Testis (tissue), 3 donors: ENCODE data around the gene MEIS2. TPM values are rescaled to one million over a fixed set of nuclear protein-coding genes. Genes with fewer than 3 reads are reported as not detected.

Source experiments
- DNase-seq: peaks from one replicate; pipeline ENCODE4 v3.0.0-alpha.2; 2019
- H3K27ac ChIP-seq, 2 donors: fragments of 200-600 bp; sonication (generic); one replicate each; pipeline ENCODE4 v1.5.1; 2019
- H3K27me3 ChIP-seq: fragments of 200-600 bp; sonication (generic); one replicate; pipeline ENCODE4 v1.5.1; 2019
- H3K36me3 ChIP-seq: fragments of 200-600 bp; sonication (generic); one replicate; pipeline ENCODE4 v1.5.1; 2017; ENCODE audit warnings: low read depth; ENCODE audit errors: missing control alignments
- H3K4me1 ChIP-seq: fragments of 200-600 bp; sonication (generic); one replicate; pipeline ENCODE4 v1.5.1; 2019
- H3K4me3 ChIP-seq, 2 donors: fragments of 200-600 bp; sonication (generic); one replicate each; pipeline ENCODE4 v1.5.1; 2017 to 2019
- H3K9me3 ChIP-seq: fragments of 200-600 bp; sonication (generic); one replicate; pipeline ENCODE4 v1.5.1; 2017
- POLR2A ChIP-seq: fragments of 450-650 bp; IDR thresholded peaks from one replicate; pipeline ENCODE4 v1.6.1; 2017; ENCODE audit warnings: antibody characterized with exemption, mild to moderate bottlenecking, moderate library complexity
- WGBS, 2 donors: methylation state at CpG; one replicate each; pipeline ENCODE4 v1.1.5; 2018; 5-methylcytosine and 5-hydroxymethylcytosine counted together
- intact Hi-C: fragments of 100-400 bp; cut with DNase I; formaldehyde crosslinking; loops from one replicate; pipeline ENCODE4 v1.15.1; 2023; ENCODE audit warnings: low total_unique reads
- polyA plus RNA-seq: library from polyadenylated mRNA; stranded (reverse); fragments of 350-450 nt; fragmentation: Illumina TruSeq; extraction: RNeasy Lipid Tissue Mini Kit (QIAGEN cat#74804); gene quantifications from one replicate; pipeline ENCODE4 v1.2.3, GENCODE V29; 2014; ENCODE audit warnings: low read depth, low replicate concordance; ENCODE audit not compliant: insufficient read depth
- total RNA-seq, 2 donors: library from RNA; depleted of rRNA; stranded (reverse); fragments of >200 nt; gene quantifications; one replicate each; pipeline ENCODE4 v1.2.3, GENCODE V29; 2016
- TF ChIP-seq, protein P1 (sequence below), 3 experiments: fragments of 450-650 bp in 2 of 3; fragments of 200-600 bp in 1 of 3; sonication (generic) in 1 of 3; IDR thresholded peaks; one replicate each; pipeline ENCODE4 v1.5.1; 2016 to 2019; ENCODE audit warnings: antibody characterized with exemption in 3 of 3, mild to moderate bottlenecking in 2 of 3, moderate library complexity in 1 of 3

The MEIS2 gene
- total and polyA plus RNA-seq, 3 donors from 2014 or later = 7.0 to 19.4 (median 15.7) TPM

DNA sequence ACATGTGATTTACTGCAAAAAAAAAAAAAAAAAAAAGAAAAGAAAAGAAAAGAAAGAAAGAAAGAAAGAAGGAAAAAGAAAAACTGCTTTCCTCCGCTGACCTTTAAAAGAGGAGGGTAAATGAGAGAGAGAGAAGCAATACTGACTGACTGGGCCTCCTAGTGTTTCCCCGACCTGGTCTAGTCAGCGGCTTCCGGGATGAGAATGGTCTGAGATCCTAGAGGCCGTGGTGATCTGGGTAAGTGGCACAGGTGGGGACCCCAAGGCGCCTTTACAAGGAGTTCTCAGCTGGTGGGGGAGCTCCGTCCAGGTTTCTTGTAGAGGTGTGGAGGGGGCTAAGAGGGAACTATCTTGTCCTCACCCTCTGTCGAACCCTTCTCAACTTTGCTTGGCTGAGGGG, 223.1 kb downstream of the MEIS2 start:
- no peaks in the 10 kb centered on the region for H3K36me3 ChIP-seq
- intact Hi-C loops = no loop called here
- no peak overlapping the region for H3K4me3 ChIP-seq
- no peaks in the 10 kb centered on the region for H3K9me3 ChIP-seq
- no peak overlapping the region for H3K27ac ChIP-seq
- DNase-seq = no peak
- TF ChIP-seq, protein P1, sequence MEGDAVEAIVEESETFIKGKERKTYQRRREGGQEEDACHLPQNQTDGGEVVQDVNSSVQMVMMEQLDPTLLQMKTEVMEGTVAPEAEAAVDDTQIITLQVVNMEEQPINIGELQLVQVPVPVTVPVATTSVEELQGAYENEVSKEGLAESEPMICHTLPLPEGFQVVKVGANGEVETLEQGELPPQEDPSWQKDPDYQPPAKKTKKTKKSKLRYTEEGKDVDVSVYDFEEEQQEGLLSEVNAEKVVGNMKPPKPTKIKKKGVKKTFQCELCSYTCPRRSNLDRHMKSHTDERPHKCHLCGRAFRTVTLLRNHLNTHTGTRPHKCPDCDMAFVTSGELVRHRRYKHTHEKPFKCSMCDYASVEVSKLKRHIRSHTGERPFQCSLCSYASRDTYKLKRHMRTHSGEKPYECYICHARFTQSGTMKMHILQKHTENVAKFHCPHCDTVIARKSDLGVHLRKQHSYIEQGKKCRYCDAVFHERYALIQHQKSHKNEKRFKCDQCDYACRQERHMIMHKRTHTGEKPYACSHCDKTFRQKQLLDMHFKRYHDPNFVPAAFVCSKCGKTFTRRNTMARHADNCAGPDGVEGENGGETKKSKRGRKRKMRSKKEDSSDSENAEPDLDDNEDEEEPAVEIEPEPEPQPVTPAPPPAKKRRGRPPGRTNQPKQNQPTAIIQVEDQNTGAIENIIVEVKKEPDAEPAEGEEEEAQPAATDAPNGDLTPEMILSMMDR (IDR thresholded peaks at IDR 0.05) = no peak
- TF ChIP-seq POLR2A = no peak
- 55 to 64% methylated on average over 8 of the region's 8 CpGs for WGBS, 2 donors
- no peaks in the 10 kb centered on the region for H3K4me1 ChIP-seq
- no peaks in the 10 kb centered on the region for H3K27me3 ChIP-seq

DNA sequence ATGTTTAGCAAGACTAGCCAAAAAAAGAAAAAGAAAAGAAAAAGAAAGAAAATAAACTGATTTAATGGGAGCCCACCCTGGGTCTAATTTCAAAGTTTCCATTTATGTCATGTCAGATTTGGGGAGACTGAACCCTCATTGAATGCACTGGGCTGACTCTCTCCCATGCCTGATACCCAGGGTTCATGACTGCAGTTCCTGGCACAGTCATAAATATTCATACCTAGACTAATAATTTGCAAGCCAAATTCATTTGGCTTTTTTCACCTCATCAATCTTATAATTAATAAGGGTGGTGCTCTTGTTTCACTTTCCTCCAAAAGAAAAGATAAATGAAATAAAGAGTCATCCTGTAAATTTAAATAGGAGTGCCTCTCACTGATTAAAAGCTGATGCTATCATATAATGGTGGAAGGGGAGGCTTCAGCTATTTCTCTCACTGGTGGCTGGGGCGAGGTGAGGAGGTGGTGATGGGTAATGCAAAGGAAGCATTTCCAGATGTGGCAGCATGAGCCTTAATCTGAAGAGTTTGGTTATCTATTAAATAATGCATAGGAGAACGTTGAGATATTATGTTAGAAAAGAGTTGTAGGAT, 224.5 kb downstream of the MEIS2 start:
- Histone ChIP-seq H3K4me3 (no peak overlapping the region), H3K27ac (no peak overlapping the region), H3K27me3 (no peaks in the 10 kb centered on the region), H3K9me3 (no peaks in the 10 kb centered on the region), H3K36me3 (no peaks in the 10 kb centered on the region), H3K4me1 (no peaks in the 10 kb centered on the region)
- no peak for DNase-seq
- intact Hi-C loops = no loop called here
- TF ChIP-seq POLR2A = no peak
- WGBS, 2 donors = 36 to 65% methylated on average over 2 of the region's 2 CpGs

DNA sequence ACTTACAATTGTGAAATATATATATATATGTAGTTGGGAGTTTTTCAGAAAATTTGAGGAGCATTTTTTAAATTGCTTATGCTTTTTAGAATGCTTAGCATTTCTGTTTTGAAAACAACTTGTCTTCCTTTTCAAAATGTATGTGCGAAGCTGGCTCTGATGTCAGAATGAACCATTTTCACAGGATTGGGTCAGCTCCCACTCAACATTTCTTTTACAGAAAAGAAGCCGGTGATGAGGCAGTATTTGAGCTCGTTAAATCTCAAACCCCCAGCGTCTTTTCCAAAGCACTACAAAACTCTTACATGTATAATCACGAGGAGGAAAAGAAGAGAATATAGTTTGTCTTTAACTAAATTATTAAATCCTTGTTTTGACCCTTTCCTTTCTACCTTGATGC, 225.4 kb downstream of the MEIS2 start:
- no peak for TF ChIP-seq POLR2A
- TF ChIP-seq, protein P1 (IDR thresholded peaks at IDR 0.05) = no peak
- intact Hi-C loops = no loop called here
- H3K36me3 ChIP-seq = no peaks in the 10 kb centered on the region
- H3K27ac ChIP-seq = no peak overlapping the region
- DNase-seq = no peak
- no peaks in the 10 kb centered on the region for H3K9me3 ChIP-seq
- no peak overlapping the region for H3K4me3 ChIP-seq
- 71 to 79% methylated on average over 5 of the region's 5 CpGs for WGBS, 2 donors
- no peaks in the 10 kb centered on the region for H3K27me3 ChIP-seq
- no peaks in the 10 kb centered on the region for H3K4me1 ChIP-seq

DNA sequence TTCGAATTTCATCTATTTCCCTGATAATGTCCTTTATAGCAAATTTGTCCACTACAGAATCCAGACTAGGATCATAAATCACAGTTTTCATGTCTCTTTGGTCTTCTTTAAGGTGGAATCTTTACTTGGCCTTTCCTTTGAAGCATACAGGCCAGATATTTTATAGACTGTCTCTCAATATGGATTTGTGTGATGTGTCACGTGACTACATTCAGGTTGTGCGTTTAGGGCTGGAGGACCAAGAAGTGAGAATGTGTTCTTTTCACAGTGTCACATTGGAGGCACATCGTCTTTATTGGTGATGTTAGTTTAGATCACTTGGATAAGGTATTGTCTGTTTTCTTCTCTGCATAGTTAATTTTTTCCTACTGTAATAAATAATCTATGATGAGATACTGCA, 232.9 kb downstream of the MEIS2 start:
- Histone ChIP-seq H3K9me3 (no peaks in the 10 kb centered on the region), H3K36me3 (no peaks in the 10 kb centered on the region), H3K27me3 (no peaks in the 10 kb centered on the region), H3K4me1 (no peaks in the 10 kb centered on the region), H3K27ac (no peak overlapping the region), H3K4me3 (no peak overlapping the region)
- no peak for DNase-seq
- TF ChIP-seq, protein P1 (IDR thresholded peaks at IDR 0.05) = no peak
- TF ChIP-seq POLR2A = no peak
- 82 to 89% methylated on average over 4 of the region's 4 CpGs for WGBS, 2 donors
- intact Hi-C loops = no loop called here

DNA sequence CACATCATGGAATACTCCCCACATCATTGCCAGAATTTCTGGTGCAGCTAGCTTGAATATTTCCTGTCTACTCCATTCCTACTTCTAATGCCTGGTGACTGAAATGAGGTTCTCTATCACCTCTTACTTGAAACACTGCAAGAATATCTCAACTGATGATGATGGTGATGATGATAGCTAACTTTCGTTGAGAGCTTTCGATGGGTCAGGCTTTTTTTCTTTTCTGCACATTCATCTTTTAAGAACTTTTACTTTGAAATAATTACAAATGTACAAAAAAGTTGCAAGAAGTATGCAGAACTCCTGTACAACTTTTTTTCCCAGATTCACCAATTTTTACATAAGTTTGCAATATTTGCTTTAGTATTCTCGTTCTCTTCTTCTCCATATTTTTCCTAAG, 233.5 kb downstream of the MEIS2 start:
- H3K36me3 ChIP-seq = no peaks in the 10 kb centered on the region
- DNase-seq = no peak
- H3K4me1 ChIP-seq = no peaks in the 10 kb centered on the region
- no peak overlapping the region for H3K4me3 ChIP-seq
- no peak overlapping the region for H3K27ac ChIP-seq
- 85 to 89% methylated on average over 3 of the region's 3 CpGs for WGBS, 2 donors
- H3K27me3 ChIP-seq = no peaks in the 10 kb centered on the region
- TF ChIP-seq POLR2A = no peak
- TF ChIP-seq, protein P1 (IDR thresholded peaks at IDR 0.05) = no peak
- H3K9me3 ChIP-seq = no peaks in the 10 kb centered on the region
- intact Hi-C loops = no loop called here
